ENCODE results near the gene OCA2. TPM values are rescaled to one million over a fixed set of nuclear protein-coding genes. Genes with fewer than 3 reads are reported as not detected.
A peak's percentile ranks its signal among the peaks of the same experiment; 100 is the strongest.
"Not testable (repeated sequence)": the region's sequence is repeated elsewhere in the genome, so short reads cannot be mapped to it uniquely, and the experiment has no call there.

The OCA2 gene
- total RNA-seq = 1.0 to 2.0 TPM (median 1.5 TPM) in 3 replicates

DNA sequence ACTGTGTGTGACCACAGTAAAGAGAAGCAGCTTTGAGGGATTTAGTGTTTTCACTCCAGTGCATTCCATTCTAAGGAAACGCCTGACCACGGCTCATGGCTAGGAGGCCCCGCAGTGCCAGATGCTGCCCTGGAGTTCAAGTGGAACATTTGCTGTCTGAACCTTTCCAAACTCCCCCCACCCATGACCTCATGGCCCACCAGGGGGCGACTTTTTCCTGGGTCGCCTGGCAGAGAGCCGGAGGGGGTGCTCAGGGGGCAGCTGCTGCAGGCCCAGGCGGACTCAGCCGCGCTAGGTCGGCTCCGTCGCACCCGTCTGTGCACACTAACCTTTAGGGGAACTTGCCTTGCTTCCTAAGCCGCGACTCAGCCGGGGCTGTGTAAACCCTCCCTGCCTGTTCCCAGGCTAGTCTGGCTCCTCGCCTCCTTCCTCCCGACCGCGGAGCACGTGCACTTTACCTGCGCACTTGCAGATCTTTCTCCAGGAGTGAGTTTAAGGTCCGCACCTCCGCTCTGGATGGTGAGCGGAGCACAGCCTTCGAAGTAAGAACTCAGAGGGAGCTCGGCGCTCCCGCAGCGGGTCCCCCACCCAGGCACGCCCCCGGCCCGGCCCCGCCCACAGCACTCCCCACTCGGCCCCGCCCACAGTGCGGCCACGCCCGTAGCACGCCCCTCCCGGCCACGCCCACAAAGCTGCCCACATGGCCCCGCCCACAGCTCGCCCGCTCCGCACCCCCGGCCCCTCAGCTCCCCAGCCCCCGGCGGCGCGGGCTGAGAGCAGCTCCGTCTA is at the start of gene OCA2:
OCA2 (minus strand) TSS at position 550 of the 789 bp plus-strand sequence. CDS start 17,441 bp downstream, outside the sequence.
- Mint-ChIP-seq H3K9me3 (no peaks in the 10 kb centered on the region), H3K27me3 (ENCODE audit: low read depth) (peaks cover 92% of the 10 kb centered on the region), H3K27ac (no peak within 1 kb of the TSS), H3K4me3 (peak within 1 kb of the TSS; percentile 54), H3K4me1 (peaks cover 28% of the 10 kb centered on the region), H3K36me3 (no peaks in the 10 kb centered on the region)
- TF ChIP-seq, protein P1, sequence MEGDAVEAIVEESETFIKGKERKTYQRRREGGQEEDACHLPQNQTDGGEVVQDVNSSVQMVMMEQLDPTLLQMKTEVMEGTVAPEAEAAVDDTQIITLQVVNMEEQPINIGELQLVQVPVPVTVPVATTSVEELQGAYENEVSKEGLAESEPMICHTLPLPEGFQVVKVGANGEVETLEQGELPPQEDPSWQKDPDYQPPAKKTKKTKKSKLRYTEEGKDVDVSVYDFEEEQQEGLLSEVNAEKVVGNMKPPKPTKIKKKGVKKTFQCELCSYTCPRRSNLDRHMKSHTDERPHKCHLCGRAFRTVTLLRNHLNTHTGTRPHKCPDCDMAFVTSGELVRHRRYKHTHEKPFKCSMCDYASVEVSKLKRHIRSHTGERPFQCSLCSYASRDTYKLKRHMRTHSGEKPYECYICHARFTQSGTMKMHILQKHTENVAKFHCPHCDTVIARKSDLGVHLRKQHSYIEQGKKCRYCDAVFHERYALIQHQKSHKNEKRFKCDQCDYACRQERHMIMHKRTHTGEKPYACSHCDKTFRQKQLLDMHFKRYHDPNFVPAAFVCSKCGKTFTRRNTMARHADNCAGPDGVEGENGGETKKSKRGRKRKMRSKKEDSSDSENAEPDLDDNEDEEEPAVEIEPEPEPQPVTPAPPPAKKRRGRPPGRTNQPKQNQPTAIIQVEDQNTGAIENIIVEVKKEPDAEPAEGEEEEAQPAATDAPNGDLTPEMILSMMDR (IDR thresholded peaks at IDR 0.05; ENCODE audit: unreplicated experiment) = peak; percentile 56
- peak; percentile 70 to 83 for DNase-seq (ENCODE audit: low spot score in 2 of 2, unreplicated experiment in 2 of 2)

DNA sequence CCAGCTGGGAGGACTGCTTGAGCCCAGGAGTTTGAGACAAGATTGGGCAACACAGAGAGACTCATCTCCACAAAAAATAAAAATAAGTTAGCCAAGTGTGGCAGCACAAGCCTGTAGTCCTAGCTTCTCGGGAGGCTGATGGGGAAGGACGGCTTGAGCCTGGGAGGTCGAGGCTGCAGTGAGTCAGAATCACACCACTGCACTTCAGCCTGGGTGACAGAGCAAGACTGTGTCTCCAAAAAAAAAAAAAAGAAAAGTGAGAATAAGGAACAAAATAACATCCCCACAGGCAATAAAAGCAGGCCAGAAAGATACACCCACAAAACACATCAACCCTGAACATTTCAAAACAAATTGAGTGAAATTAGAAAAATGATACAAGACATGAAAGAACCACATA is 48.7 kb upstream of the OCA2 start:
- TF ChIP-seq, protein P1 (IDR thresholded peaks at IDR 0.05; ENCODE audit: unreplicated experiment) = no peak
- Mint-ChIP-seq H3K4me3 (no peak overlapping the region), H3K9me3 (peaks cover 31% of the 10 kb centered on the region), H3K27ac (no peak overlapping the region), H3K36me3 (peaks cover 80% of the 10 kb centered on the region), H3K27me3 (ENCODE audit: low read depth) (no peaks in the 10 kb centered on the region), H3K4me1 (no peaks in the 10 kb centered on the region)
- DNase-seq (ENCODE audit: low spot score in 2 of 2, unreplicated experiment in 2 of 2) = no peak

DNA sequence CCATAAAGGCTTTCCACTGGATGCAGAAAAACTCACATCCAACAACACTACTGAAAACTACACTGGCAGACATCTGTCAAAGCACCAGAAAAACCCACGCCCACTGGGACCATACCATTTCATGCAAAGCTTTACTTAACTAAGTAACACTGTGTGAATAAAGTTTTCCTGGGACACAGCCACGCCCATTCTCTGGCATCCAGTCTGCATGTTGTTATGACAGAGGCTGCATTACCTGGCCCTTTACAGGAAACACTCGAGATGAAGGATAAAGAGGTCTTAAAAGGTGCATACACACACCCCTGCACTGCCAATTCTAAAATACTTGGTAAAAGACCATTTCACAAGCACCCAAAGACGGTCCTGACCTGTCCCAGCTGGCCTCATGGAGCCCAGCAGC is 46.3 kb upstream of the OCA2 start:
- DNase-seq (ENCODE audit: low spot score in 2 of 2, unreplicated experiment in 2 of 2); H3K4me3 Mint-ChIP-seq; H3K4me1 Mint-ChIP-seq; H3K27ac Mint-ChIP-seq; H3K27me3 Mint-ChIP-seq (ENCODE audit: low read depth): not testable (repeated sequence)
- Mint-ChIP-seq H3K9me3 (peaks cover 23% of the 10 kb centered on the region), H3K36me3 (peaks cover 71% of the 10 kb centered on the region)

DNA sequence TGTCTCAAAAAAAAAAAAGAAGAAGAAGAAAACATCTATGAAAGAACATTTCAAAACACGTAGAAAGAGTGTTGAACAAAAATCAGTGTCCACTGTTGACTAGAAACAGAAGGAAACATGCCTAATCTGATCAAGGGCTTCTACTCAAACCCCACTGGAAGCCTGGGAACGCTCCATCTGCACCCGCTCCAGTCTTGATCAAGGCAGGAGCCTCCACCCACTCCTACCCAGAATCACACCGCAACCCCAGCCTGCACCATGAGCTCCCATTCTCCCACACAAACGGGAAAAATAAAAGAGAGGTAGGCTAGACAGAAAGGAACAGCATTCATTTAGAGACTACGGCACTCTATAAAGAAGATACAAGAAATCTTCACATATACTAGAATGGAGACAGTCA is 40.9 kb upstream of the OCA2 start:
- H3K4me1 Mint-ChIP-seq = no peaks in the 10 kb centered on the region
- DNase-seq (ENCODE audit: low spot score in 2 of 2, unreplicated experiment in 2 of 2) = no peak
- H3K4me3 Mint-ChIP-seq = no peak overlapping the region
- H3K27ac Mint-ChIP-seq = no peak overlapping the region
- no peaks in the 10 kb centered on the region for H3K27me3 Mint-ChIP-seq (ENCODE audit: low read depth)
- peaks cover 5% of the 10 kb centered on the region for H3K9me3 Mint-ChIP-seq
- peaks cover 62% of the 10 kb centered on the region for H3K36me3 Mint-ChIP-seq
- TF ChIP-seq, protein P1 (IDR thresholded peaks at IDR 0.05; ENCODE audit: unreplicated experiment) = no peak

DNA sequence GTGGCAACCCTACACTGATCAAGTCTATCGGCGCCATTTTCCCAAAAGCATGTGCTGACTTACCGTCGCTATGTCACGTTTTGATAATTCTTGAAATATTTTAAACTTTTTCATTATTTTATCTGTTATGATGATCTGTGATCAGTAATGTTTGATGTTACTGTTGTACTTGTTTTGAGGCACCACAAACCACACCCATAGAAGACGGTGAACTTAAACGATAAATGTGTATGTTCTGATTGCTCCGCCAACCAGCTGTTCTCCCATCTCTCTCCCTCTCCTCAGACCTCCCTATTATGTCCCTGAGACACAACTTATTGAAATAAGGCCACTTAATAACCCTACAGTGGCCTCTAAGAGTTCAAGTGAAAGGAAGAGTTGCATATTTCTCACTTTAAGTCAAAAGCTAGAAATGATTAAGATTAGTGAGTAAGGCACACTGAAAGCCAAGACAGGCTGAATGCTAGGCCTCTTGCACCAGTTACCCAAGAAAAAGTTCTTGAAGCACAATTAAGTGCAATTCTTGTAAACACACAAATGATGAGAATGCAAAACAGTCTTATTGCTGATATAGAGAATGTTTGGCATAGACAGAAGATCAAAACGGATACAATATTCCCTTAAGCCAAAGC is 38.4 kb upstream of the OCA2 start:
- H3K4me1 Mint-ChIP-seq; H3K4me3 Mint-ChIP-seq; H3K27ac Mint-ChIP-seq; H3K9me3 Mint-ChIP-seq; H3K27me3 Mint-ChIP-seq (ENCODE audit: low read depth); DNase-seq (ENCODE audit: low spot score in 2 of 2, unreplicated experiment in 2 of 2): not testable (repeated sequence)
- H3K36me3 Mint-ChIP-seq = peaks cover 52% of the 10 kb centered on the region

DNA sequence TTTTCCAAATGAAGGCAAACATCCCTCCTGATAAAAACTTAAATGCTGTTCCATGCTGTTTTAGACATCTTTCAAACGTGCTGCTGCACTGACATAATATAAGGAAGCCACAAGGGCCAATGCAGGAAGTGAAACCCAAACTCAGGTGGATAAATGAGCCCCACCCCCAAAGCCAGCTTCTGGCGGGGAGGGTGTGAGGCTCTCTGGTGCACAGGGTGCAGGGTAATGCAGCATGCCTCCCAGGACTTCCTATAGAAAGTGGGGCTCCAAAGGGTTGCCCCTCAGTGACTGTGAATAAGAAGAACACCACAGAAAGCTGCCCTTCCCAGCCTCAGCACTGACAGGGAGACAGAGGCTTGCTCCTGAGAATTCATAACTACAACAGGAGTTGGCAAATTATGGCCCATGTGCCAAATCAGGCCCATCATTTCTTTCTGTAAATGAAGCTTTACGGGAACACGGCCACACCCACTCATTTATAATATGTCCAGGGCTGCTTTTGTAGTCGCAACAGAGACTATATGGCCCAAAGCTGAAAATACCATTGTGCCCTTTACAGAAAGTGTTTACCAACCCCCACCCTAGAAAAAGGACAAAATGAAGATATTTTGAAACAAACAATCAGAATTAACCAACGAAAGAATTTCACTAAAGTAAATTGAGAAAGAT is 37.3 kb upstream of the OCA2 start:
- DNase-seq (ENCODE audit: low spot score in 2 of 2, unreplicated experiment in 2 of 2) = peak in 1 of 2 experiments; percentile 3
- not testable (repeated sequence) for H3K9me3 Mint-ChIP-seq
- peaks cover 45% of the 10 kb centered on the region for H3K36me3 Mint-ChIP-seq

DNA sequence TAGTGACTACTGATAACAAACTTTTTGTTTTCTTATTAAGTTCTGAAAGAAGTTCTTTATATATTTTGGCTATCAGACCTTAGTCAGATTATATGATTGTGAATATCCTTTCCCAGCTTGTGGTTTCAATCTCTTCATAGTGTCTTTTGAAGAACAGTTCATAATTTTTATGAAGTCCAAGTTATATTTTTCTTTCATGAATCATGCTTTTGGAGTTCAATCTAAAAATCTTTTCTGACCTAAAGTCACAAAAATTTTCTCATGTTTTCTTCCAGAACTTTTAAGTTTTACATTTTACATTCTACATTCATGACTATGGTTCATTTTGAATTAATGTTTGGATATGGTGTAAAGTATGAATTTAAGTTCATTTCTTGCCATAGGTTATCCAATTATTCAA is 34.2 kb upstream of the OCA2 start:
- no peaks in the 10 kb centered on the region for H3K4me1 Mint-ChIP-seq
- no peak for DNase-seq (ENCODE audit: low spot score in 2 of 2, unreplicated experiment in 2 of 2)
- no peaks in the 10 kb centered on the region for H3K27me3 Mint-ChIP-seq (ENCODE audit: low read depth)
- H3K4me3 Mint-ChIP-seq = no peak overlapping the region
- H3K36me3 Mint-ChIP-seq = peaks cover 31% of the 10 kb centered on the region
- no peak overlapping the region for H3K27ac Mint-ChIP-seq
- H3K9me3 Mint-ChIP-seq = no peaks in the 10 kb centered on the region
- TF ChIP-seq, protein P1 (IDR thresholded peaks at IDR 0.05; ENCODE audit: unreplicated experiment) = no peak

More for the DNA sequence above, 37.3 kb upstream of the OCA2 start:
- not testable (repeated sequence) for H3K27ac Mint-ChIP-seq; H3K4me1 Mint-ChIP-seq; H3K4me3 Mint-ChIP-seq; H3K27me3 Mint-ChIP-seq (ENCODE audit: low read depth)

All from mesothelial cell of epicardium (in vitro differentiated cells).